Measurements from ENCODE around the gene SOCS1. TPM values are rescaled to one million over a fixed set of nuclear protein-coding genes. Genes with fewer than 3 reads are reported as not detected.
A peak's percentile ranks its signal among the peaks of the same experiment; 100 is the strongest.

Gene SOCS1
- total RNA-seq, 1 donor from 2014 or later: 76.2 TPM

DNA sequence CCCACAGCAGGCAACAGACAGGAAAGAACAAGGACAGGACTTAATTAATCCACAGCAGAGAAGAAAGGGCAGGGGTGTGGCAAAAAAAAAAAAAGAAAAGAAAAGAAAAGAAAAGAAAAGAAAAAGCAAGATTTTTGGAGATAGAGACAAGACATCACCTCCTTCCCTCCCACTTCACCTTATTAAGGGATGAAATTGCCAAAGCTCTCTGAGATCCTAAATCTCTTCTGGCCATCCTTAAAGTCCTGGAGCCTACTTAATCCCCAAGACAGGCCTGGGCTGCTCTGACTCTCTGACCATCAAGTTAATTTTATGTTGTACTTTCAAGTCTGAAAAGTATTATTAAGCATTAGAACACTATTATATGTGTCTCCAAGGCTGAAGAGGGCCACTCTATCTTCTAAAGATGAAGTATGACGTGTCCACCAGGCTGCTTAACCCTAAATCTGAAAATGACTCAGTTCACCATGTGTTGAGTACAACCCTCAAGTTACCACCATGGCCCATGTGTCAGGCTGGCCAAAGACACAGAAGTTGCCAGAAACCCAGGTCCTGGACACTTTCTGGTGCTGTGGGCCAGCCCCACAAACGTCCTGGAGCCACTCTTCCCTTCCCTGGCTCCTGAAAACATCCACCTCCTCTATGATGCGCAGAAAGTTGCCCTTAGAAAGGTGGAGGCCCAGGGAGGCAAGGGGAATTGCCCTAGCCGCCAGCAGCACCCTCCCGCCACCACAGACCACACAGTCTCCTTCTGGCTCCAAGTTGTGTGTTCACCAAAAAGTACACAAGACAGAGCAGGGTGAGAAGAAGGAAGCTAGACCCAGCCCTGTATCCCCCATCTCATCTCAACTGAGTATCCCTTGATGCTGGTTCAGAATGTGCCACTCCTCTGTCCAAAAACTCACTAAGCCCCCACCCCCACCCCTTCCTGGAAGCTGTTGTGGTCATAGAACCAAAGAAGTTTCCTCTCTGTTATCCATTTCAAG, 2.7 kb downstream of the SOCS1 start:
- DNase-seq (no peak), ATAC-seq (ENCODE audit: low read depth) (no peak)
- Mint-ChIP-seq H3K27ac (peak overlapping the region; percentile 71), H3K36me3 (ENCODE audit: low read depth) (peaks cover 40% of the 10 kb centered on the region), H3K4me3 (peak overlapping the region; percentile 89), H3K9me3 (no peaks in the 10 kb centered on the region), H3K27me3 (no peaks in the 10 kb centered on the region), H3K4me1 (peaks cover 60% of the 10 kb centered on the region)
- TF ChIP-seq CTCF (IDR thresholded peaks at IDR 0.05): no peak
- POLR2A ChIA-PET: interaction anchor here (0.6 to 9.8 kb wide), 43 partner anchors 9 to 489 kb away, joined by 3 to 252 read pairs (median 15); partner anchors contain the start of gene LITAF
- intact Hi-C loops (cut with micrococcal nuclease): loop anchor here (10.0 kb wide), 1 partner anchor 431 kb away; no protein-coding TSS in a partner anchor
- CTCF ChIA-PET: interaction anchor here (0.6 to 6.4 kb wide), 12 partner anchors 10 to 449 kb away, joined by 4 to 98 read pairs (median 10); no protein-coding TSS in a partner anchor

DNA sequence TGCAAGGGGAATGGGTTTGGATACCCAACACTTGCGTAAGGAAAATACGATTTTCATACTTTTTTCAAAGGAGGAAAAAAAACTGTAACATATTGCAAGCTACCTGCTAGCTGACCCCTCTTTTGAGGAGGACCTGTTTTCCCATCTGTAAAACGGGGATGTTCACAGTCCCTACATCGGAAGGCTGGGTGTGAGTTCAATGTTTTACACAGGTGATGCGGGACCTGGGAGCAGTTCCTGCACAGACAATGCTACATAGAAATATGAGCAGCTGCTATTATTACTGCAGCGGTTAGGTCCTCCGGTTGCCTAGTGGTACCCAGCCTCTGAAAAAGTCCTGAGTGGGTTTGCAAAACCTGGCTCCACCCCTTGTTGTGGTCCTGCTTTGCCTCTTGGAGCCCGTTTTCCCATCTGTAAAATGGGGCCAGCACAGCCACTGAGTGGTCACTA, 3.5 kb downstream of the SOCS1 start:
- H3K4me1 Mint-ChIP-seq: peaks cover 59% of the 10 kb centered on the region

GRCh38 chr16:11251525-11252481, 4.2 kb downstream of the SOCS1 start:
- TF ChIP-seq CTCF (IDR thresholded peaks at IDR 0.05): no peak
- no peak for DNase-seq
- Mint-ChIP-seq H3K27me3 (no peaks in the 10 kb centered on the region), H3K9me3 (no peaks in the 10 kb centered on the region), H3K27ac (peak overlapping the region; percentile 77), H3K4me1 (peaks cover 52% of the 10 kb centered on the region), H3K36me3 (ENCODE audit: low read depth) (peaks cover 40% of the 10 kb centered on the region), H3K4me3 (peak overlapping the region; percentile 89)
- POLR2A ChIA-PET: interaction anchor here (0.6 to 9.8 kb wide), 42 partner anchors 16 to 432 kb away, joined by 3 to 161 read pairs (median 7); no protein-coding TSS in a partner anchor
- intact Hi-C loops (cut with micrococcal nuclease): loop anchor here (10.0 kb wide), 1 partner anchor 433 kb away; no protein-coding TSS in a partner anchor
- CTCF ChIA-PET: interaction anchor here (0.6 to 1.7 kb wide), 10 partner anchors 9 to 288 kb away, joined by 3 to 5 read pairs (median 4); no protein-coding TSS in a partner anchor
- ATAC-seq (ENCODE audit: low read depth): no peak

More for the DNA sequence above, 3.5 kb downstream of the SOCS1 start:
- ChIA-PET CTCF (interaction anchor here (0.8 to 1.7 kb wide), 8 partner anchors 10 to 289 kb away, joined by 3 to 5 read pairs (median 4); no protein-coding TSS in a partner anchor), POLR2A (interaction anchor here (0.6 to 9.8 kb wide), 34 partner anchors 16 to 288 kb away, joined by 3 to 161 read pairs (median 8); no protein-coding TSS in a partner anchor)
- Mint-ChIP-seq H3K4me3 (peak overlapping the region; percentile 89), H3K9me3 (no peaks in the 10 kb centered on the region), H3K27me3 (no peaks in the 10 kb centered on the region), H3K36me3 (ENCODE audit: low read depth) (peaks cover 40% of the 10 kb centered on the region), H3K27ac (peak overlapping the region; percentile 77)
- ATAC-seq (ENCODE audit: low read depth) (no peak), DNase-seq (no peak)
- intact Hi-C loops (cut with micrococcal nuclease): loop anchor here (10.0 kb wide), 1 partner anchor 432 kb away; no protein-coding TSS in a partner anchor
- no peak for TF ChIP-seq CTCF (IDR thresholded peaks at IDR 0.05)

GRCh38 chr16:11250786-11251524, 5.0 kb downstream of the SOCS1 start:
- POLR2A ChIA-PET: interaction anchor here (0.6 to 9.8 kb wide), 20 partner anchors 18 to 381 kb away, joined by 3 to 161 read pairs (median 10); no protein-coding TSS in a partner anchor
- DNase-seq (no peak), ATAC-seq (ENCODE audit: low read depth) (no peak)
- Mint-ChIP-seq H3K27me3 (no peaks in the 10 kb centered on the region), H3K36me3 (ENCODE audit: low read depth) (peaks cover 37% of the 10 kb centered on the region), H3K4me1 (peaks cover 48% of the 10 kb centered on the region), H3K9me3 (no peaks in the 10 kb centered on the region), H3K27ac (peak overlapping the region; percentile 68), H3K4me3 (no peak overlapping the region)
- CTCF ChIA-PET: interaction anchor here (1.3 to 1.6 kb wide), 2 partner anchors 280 to 287 kb away, joined by 4 to 5 read pairs; no protein-coding TSS in a partner anchor
- intact Hi-C loops (cut with micrococcal nuclease): loop anchor here (10.0 kb wide), 1 partner anchor 434 kb away; no protein-coding TSS in a partner anchor
- no peak for TF ChIP-seq CTCF (IDR thresholded peaks at IDR 0.05)

Measured in activated B cell treated with CpG ODN at 0.5 μM for 24 hours (primary cell).